H4 (cell line): ENCODE data around the gene GMNN. TPM values are rescaled to one million over a fixed set of nuclear protein-coding genes. Genes with fewer than 3 reads are reported as not detected.

Experiments used
- DNase-seq: peaks from one replicate; pipeline ENCODE4 v3.0.0-alpha.2; 2015; ENCODE audit warnings: low spot score
- total RNA-seq: library from RNA; depleted of rRNA; stranded (reverse); fragments of >200 nt; shearing (Covaris generic); gene quantifications from 2 replicates; pipeline ENCODE4 v1.2.3, GENCODE V29; 2014; rRNA removed

Gene GMNN
- total RNA-seq, 1 experiment from 2014 or later, result 75.9 TPM

DNA sequence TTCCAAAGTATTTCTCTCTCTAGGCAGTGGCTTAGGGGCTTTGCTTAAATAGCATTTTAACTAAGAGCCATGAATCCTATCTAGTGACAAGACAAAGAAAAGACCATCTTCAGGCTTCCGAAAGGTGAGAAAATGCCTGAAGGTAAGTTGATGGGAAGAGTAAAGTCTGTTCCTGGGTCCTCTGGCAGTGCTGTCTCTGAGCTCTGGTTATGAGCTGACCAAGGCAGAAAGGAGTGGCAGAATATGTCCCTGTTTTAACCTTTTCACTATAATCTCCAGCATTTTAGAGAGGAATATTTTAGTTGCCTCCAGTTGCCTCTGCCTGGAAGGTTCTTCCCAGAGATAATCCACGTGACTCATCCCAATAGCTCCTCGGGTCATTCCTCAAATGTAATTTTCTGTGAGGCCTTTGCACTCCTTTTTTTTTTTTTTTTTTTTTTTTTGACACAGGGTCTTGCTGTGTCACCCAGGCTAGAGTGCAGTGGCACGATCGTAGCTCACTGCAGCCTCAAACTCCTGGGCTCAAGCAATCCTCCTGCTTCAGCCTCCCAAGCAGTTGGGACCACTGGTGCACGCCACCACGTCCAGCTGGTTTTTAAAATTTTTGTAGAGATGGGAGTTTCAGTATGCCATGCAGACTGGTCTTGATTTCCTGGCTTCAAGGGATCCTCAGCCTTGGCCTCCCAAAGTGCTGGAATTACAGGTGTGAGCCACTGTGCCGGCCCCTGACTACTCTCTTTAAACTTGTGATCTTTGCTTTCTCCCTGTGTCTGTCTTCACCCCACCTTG lies 27.7 kb downstream of the GMNN start:
- DNase-seq, result no peak

GRCh38 chr6:24807584-24807983 lies 32.8 kb downstream of the GMNN start:
- DNase-seq, result no peak

GRCh38 chr6:24809728-24810127 lies 35.0 kb downstream of the GMNN start:
- DNase-seq, result no peak

DNA sequence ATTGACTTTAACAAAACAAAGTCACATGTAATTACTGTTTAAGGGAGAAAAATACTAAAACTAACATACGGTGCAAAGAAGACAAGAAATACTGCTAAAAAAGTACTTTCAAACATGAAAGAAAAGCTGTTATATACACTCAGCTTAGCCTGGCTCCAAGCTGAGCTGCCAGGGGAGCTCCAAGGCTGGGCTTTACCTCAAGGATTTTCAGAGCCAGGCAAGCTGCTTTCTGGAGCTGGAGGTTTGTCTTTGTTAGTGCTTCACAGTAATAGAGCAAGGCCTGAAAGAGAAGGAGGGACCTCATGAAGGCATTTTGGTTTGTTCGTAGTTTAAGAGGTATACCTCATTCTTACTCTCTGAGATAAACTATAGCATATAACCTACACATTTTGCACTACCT lies 43.6 kb downstream of the GMNN start:
- DNase-seq, result no peak

- DNase-seq, result no peak
Measured at GRCh38 chr6:24821860-24822444, 47.2 kb downstream of the GMNN start.

GRCh38 chr6:24822696-24823095 lies 48.0 kb downstream of the GMNN start:
- peak; percentile 57 for DNase-seq

DNA sequence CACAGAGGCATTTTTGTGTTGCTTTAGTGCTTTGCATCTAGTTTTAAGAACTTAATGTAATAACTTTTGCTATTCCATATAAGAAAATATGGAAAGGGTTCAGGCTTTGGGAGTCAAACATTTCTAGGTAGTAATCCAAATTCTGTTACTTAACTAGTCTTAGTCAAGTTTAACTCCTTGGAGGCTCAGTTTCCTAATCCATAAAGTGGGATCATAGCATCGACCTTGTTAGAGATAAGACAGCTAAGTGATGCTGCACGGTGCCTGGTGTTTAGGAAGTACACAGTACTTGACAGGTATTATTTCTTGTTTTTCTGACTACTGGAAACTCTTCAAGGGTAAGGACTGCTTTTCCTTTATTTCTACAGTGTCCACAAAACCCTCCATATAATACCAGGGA lies 48.4 kb downstream of the GMNN start:
- DNase-seq, result no peak

DNA sequence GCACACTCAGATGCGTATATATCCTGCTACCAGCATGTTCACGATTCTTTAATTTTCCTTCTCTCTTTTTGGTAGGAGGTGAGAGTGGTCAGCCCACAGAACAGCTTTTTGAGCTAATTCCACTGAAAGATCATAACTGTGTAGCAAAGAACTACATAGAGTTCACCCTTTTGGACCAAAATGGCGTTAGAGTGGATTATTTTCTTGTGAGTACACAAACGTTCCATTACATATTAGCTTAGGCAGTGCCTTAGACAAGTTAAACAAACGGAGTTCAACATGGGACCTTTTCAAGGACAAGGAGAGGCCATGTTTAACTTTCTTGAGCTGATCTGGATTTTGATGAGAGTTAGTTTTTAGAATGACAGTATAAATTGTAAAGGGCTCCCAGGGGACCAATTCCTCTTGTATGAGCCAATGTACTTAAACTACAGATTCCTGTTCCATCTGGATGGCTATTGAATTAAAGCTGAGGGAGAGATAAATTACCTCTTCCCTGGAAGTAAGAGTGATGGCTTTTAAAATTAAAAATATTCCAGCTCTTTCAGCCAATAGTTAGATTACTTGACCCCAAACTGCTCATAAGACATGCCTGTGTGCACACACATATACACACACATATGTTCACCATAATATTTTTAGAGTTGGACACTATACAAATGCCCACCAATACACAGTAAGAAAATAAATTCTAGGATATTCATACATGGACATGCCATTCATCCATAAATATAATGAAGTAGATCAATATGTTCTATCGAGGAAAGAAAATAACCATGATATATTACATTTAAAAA lies 49.6 kb downstream of the GMNN start:
- DNase-seq, result no peak

DNA sequence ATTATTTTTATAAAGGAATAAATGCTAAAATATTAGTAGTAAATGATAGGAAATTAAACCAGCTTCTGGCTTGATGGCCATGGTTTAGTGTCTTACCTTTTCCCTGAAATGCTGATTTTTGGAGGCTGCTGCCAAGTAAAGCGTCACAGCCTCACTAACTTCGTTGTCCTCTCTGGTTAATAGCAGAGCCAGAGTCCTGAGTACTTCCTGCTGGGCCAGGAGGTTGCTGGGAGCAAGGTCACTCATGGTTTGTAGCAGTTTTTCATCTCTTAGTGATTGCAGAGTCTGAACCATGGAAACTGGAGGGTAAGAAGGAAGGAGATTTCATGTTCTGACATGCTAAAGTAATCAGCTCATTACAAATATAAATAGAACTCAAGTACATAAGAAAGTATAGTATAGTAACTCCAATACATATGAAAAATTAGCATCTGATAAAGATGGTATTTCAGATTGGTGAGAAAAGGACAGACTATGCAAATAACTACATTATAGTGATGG lies 50.4 kb downstream of the GMNN start:
- DNase-seq, result no peak

GRCh38 chr6:24827162-24827561 lies 52.4 kb downstream of the GMNN start:
- DNase-seq, result no peak

DNA sequence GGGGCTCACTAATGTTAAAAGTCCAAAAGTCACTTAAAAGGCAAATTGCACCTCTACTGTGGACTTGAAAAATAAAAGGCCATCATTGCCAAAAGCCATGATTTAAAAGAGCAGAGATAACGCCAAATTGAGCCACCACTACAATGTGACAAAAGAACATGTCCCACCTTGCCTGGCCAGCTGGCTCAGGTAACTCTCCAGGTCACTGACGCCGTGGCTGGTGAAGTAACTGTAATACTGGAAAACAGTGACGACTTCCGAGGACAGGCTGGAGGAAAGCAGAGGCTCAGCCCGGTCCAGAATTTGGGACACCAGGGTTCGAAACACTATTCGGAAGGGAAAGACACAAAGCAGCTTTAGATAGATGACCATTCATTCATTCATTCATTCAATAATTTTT lies 53.2 kb downstream of the GMNN start:
- DNase-seq, result no peak

DNA sequence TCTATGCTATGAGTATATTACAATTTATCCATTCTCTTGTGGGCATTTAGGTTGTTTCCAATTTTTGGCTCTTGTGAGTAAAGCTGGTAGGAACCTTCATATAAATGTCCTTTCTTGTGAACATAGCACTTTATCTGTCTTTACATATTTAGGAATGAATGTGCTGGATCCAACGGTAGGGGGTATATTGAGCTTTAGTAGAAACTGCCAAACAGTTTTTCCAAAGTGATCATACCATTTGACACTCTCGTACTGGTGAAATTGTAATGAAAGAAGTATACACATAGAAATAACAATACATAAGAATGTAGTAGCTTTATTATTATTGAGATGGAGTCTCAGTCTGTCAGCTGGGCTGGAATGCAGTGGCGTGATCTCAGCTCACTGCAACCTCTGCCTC lies 54.9 kb downstream of the GMNN start:
- no peak for DNase-seq

- DNase-seq, result peak; percentile 12
Measured at GRCh38 chr6:24831771-24832716, 57.3 kb downstream of the GMNN start.

DNA sequence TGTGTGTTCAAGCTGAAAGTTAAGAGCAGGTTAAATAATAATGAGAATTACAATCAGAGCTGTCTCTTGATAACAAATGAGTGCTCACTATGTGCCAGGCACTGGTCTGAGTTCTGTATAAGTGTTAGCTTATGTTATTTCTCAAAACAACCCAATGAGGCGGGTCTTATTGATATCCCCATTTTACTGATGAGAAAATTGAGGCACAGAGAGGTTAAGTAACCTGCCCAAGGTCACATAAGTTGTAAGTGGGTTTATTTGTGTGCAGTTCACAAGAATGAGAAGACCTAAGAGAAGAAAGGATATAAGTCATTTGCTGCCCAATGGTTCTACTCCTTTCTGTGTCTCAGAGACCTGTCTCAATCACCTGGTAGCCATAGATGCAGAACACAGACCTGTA lies 58.1 kb downstream of the GMNN start:
- no peak for DNase-seq

- no peak for DNase-seq
Measured at GRCh38 chr6:24833711-24834386, 59.1 kb downstream of the GMNN start.

Other genes with a start within 250 kb of the GMNN start
- 2.0 TPM in 2 replicates for gene KIAA0319, start 128.7 kb upstream of the GMNN start, total RNA-seq
- gene TDP2, start 108.0 kb upstream of the GMNN start, total RNA-seq, result 38.1 and 51.0 TPM in 2 replicates
- 18.3 and 22.2 TPM in 2 replicates for gene ACOT13, start 107.9 kb upstream of the GMNN start, total RNA-seq
- gene C6orf62, start 55.8 kb upstream of the GMNN start, total RNA-seq, result 115 and 120 TPM in 2 replicates
- gene ARMH2, start 24.0 kb downstream of the GMNN start, total RNA-seq, result not detected in 2 replicates
- not detected in 2 replicates for gene RIPOR2, start 161.0 kb downstream of the GMNN start, total RNA-seq